Measurements from ENCODE around the gene SIGLEC9.

Gene SIGLEC9

DNA sequence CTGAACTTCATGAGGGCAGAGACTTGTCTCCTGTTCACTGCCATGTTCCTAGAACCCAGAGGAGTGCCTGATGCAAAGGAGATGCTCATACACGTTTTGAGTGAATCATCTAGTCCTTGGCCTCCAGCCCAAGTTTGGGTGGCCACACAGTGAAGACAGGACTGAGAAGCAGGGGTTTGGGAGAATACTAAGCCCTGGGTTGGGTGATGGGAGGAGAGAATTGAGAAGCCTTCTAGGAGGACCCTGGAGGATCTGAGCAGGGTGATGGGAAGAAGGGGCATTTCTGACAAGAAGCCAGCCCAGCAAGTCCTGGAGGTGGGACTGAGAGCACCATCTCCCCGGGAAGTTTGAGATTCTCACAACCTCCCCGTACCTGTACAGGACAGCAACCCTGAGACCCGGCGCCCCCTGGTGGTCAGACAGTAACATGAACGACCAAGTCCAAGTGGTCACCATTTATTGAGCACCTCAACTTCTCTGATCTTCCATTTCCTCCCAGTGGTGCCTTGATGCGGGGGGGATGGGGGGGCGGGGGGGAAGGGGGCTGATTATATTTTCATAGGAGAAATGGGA lies 27.5 kb upstream of the SIGLEC9 start:
- peak; percentile 19 for DNase-seq

GRCh38 chr19:51097796-51098195 lies 26.9 kb upstream of the SIGLEC9 start:
- DNase-seq: no peak

DNA sequence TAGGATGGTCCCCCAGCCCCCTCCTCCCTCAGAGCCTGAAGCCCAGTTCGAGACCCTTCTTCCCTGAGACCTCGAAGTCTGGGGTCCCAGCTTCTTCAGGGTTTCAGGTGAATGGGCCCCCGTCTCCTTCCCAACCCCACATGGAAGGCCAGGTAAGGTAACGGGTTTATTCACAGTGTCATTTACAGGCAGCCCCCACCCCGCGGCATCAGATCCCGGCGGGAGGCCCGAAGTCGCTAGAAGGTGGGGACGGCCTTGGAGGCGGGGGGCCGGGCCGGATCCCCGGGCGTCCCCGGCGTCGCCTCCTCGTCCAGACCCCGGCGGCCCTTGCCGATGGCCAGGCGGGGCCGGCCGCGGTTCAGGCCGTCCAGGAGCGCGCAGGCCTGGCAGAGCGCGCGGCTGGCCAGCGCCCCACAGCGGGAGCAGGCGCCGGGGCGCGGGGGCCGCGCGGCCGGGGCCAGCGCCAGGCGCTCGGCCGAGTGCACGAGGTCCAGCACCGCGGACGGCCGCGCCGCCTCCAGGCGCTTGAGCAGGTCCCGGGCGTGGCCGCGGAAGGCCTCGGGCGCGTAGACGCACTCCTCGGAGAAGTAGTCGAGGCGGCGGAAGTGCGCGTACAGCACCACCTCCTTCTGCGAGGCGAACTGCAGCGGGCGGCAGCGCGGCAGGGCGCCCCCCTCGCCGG lies 26.2 kb upstream of the SIGLEC9 start:
- DNase-seq: no peak

- no peak for DNase-seq
Observed at GRCh38 chr19:51099047-51099382, 25.7 kb upstream of the SIGLEC9 start.

- DNase-seq: no peak
Observed at GRCh38 chr19:51100601-51101000, 24.1 kb upstream of the SIGLEC9 start.

DNA sequence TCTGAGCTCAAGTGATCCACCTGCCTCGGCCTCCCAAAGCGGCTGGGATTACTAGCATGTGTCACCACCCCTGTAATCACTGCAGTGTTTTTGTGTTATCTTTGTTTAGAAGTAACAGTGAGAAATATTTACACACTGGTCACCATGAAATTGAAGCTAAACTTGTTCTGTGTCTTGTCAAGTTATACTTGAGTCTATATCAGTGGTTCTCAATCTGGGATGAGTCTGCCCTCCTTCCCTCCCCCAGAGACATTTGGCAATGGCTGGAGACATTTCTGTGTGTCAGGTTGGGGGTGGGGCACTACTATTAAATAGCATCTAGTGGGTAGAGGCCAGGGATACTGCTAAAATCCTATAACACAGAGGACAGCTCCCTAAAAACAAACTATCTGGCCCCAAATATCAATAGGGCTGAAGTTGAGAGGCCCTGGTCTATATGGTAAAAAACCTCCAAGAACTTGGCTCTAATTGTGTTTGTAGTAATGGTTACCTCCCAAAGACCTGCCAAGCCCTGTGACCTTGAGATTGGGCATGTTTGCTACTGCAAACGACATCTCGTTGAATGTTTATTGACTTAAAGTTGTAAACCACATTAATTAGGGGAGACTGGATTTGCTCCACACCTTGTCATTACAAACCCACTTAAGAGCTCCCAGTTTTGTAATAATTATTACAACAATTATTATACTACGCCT lies 23.4 kb upstream of the SIGLEC9 start:
- DNase-seq: no peak

DNA sequence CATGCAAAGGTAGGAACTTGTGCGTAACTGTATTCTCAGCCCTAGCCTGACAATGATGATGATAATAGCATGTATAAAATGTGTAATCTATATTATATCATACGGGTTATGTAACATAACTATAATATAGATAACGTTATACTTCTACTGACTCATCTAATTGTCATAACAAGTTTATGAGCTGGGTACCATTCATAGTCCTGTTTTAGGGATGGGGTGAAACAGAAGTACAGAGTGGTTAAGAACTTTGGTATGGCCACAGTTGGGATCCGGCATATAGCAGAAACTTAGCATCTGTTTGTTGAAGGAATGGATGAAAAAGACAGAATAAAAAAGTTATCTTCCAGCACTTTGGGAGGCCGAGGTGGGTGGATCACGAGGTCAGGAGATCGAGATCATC lies 21.7 kb upstream of the SIGLEC9 start:
- no peak for DNase-seq

DNA sequence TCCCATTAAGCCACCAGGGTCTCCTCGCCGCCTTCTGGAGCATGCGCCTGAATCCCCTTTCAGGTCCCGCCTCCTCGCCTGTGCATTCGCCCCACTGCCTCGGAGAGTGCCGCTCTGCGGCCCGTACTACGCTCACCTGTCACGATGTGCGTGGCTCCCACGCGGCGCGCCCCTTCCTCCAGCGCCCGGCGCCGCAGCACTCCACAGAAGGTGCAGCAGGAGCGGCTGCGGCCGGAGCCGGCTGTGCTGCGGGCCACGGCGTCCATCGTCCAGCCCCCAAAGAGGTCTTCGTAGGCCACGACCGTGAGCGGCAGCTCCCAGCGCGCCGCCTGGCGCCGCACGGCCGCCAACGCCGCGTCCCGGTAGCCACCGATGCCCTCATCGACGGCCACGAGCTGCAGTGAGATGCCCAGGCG lies 20.8 kb upstream of the SIGLEC9 start:
- DNase-seq: no peak

DNA sequence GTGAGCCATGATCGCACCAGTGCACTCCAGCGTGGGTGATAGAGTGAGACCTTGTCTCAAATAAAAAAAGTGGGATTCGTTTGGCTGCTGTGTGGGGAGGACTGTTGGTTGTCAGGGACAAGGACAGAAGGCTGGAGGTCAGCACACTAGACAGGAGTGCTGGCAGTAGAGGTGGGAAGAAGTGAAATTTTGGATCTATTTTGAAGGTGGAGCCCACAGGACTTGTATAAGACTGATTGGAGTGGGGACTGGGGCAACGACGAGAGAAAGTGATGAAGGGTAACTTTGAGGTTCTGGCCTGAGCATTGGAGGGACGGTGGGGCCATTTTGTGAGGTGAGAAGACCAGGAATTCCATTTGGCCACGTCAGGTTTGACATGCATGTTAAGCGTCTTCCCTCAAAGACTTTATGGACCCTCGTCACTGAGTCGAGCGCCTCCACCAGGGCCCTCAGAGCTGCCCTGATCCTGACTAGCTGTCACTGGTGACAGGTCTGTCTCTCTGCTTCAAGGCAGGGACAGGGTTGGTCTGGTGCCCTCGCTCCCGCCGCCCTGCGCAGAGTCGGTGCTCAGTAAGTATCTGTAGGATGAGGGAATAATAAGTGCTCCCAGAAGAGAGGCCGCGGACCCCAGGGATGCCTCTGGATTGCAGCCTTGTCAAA lies 17.2 kb upstream of the SIGLEC9 start:
- no peak for DNase-seq

GRCh38 chr19:51108066-51108804 lies 16.5 kb upstream of the SIGLEC9 start, which contains the start of gene CTU1:
CTU1 (minus strand) TSS chr19:51108409; CDS start chr19:51104569, 3,840 bp downstream.
- peak; percentile 89 for DNase-seq

GRCh38 chr19:51108805-51109146 lies 15.9 kb upstream of the SIGLEC9 start:
- DNase-seq: no peak

DNA sequence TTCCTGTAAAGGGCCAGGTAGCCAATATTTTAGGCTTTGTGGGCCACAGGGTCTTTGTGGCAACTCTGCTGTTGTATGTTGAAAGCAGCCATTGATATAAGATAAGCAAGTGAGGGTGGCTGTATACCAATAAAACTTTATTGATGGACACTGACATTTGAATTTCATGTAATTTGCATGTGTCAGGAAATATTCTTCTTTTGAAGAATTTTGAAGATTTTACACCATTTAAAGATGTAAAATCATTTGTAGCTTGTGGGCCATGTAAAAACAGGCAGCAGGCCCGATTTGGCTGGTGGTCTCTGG lies 14.1 kb upstream of the SIGLEC9 start:
- no peak for DNase-seq

- no peak for DNase-seq
Observed at GRCh38 chr19:51111606-51112005, 13.1 kb upstream of the SIGLEC9 start.

DNA sequence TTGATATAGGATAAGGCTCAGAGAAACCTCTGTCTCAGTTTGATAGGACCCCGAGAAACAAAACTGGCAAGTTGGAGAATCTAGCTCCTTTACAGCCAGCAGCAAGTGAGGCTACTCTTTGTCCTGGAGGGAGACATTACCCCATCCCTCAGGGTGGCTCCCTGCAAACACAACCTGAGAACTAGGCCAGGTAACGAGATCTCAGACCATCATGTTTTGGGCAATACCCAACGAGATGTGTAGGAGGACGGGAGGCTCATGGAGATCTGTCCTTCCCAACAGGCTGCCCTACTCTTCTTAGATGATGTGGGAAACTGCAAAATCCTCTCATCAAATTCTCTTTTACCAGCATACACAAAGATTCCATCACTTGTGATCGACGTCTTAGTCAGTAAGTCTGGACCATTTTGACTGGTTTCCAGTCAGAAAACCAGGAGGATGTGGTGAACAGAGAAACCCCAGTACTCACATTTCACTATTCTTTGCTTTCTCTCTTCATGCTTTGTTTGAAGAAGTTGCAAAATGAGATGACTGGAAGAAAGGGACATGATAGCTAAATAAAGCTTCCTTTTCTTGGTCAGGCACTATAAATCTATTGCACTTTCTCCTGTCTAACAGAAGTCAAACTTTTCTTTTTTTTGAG lies 10.5 kb upstream of the SIGLEC9 start:
- no peak for DNase-seq

- DNase-seq: no peak
Observed at GRCh38 chr19:51116736-51117286, 7.9 kb upstream of the SIGLEC9 start.

- DNase-seq: no peak
Observed at GRCh38 chr19:51119101-51119500, 5.6 kb upstream of the SIGLEC9 start.

- no peak for DNase-seq
Observed at GRCh38 chr19:51119611-51120010, 5.1 kb upstream of the SIGLEC9 start.

DNA sequence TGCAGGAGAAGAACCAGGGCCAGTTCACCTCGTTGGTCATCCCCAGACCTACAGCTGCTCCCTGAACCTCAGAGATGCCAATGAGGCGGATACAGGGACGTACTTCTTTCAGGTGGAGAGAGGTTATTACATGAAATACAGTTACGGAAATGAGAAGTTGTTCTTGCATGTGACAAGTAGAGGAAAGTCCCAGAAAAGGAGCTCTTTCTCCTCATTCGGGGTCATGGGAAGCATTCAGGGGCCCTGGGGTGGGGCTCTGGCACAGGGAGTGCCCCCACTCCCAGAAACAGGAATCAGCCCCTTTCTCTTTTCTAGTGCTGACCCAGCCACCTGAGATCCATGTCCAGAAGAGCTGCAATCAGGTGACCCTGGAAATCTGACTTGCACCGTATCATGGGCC lies 4.5 kb upstream of the SIGLEC9 start:
- DNase-seq: no peak

DNA sequence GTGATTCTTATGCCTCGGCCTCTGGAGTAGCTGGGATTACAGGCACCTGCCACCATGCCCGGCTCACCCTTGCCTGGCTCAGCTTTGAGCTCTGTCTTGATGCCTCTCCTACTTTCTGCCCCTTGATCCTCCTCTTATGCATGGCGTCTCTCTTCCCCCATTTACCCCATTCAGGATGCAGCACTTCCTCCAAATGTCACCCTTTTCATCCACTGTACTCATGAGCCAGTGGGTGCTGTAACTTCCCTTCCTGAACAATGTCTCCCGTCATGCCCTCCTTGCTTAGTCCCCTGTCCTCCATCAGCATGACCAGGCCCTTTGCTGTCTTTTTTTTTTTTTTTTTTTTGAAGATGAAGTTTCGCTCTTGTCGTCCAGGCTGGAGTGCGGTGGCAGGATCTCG lies 3.4 kb upstream of the SIGLEC9 start:
- DNase-seq: no peak

- DNase-seq: no peak
Observed at GRCh38 chr19:51122112-51122981, 2.4 kb upstream of the SIGLEC9 start.

GRCh38 chr19:51123381-51123800 lies 1.3 kb upstream of the SIGLEC9 start:
- no peak for DNase-seq

DNA sequence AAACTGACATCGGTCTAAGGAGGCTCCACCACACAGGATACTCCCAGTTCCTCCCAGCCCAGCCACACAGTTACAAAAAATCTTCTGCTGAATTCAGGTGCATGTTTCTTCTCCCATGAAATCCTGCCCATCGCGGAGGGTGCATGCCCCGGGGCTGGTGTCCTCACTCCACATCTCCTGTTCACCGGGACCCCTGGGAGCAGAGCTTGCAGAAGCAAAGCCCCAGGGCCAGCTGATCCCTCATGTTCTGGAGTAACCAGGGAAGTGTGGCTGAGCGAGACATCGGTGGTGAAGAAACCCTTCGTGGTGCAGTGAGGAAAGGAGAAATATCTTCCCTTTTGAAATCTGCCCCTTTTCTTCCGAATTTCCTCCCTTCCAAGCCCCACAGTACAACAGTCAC lies 904 bp upstream of the SIGLEC9 start:
- DNase-seq: no peak
